ENCODE measurements around the gene MYL2.

- TF ChIP-seq, protein P1, sequence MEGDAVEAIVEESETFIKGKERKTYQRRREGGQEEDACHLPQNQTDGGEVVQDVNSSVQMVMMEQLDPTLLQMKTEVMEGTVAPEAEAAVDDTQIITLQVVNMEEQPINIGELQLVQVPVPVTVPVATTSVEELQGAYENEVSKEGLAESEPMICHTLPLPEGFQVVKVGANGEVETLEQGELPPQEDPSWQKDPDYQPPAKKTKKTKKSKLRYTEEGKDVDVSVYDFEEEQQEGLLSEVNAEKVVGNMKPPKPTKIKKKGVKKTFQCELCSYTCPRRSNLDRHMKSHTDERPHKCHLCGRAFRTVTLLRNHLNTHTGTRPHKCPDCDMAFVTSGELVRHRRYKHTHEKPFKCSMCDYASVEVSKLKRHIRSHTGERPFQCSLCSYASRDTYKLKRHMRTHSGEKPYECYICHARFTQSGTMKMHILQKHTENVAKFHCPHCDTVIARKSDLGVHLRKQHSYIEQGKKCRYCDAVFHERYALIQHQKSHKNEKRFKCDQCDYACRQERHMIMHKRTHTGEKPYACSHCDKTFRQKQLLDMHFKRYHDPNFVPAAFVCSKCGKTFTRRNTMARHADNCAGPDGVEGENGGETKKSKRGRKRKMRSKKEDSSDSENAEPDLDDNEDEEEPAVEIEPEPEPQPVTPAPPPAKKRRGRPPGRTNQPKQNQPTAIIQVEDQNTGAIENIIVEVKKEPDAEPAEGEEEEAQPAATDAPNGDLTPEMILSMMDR (IDR thresholded peaks at IDR 0.05; ENCODE audit: low read depth, low read length, poor library complexity, severe bottlenecking) = no peak
- no peak for TF ChIP-seq EZH2phosphoT487 (IDR thresholded peaks at IDR 0.05; ENCODE audit: borderline replicate concordance, low read length)
These were observed 39.7 kb downstream of the MYL2 start for GRCh38 chr12:110880651-110881050.
